IMR-90 (cell line): ENCODE measurements around the gene OR7C1.
"Not testable (repeated sequence)": the region's sequence is repeated elsewhere in the genome, so short reads cannot be mapped to it uniquely, and the experiment has no call there.

Experiments
- CHD1 ChIP-seq: IDR thresholded peaks from 2 replicates; pipeline ENCODE4 v1.6.1; 2012; ENCODE audit warnings: low read depth, low read length, improper control_type of control experiment
- POLR2A ChIP-seq: IDR thresholded peaks from 2 replicates; pipeline ENCODE4 v1.6.1; 2012; ENCODE audit warnings: mild to moderate bottlenecking, low read depth, low read length
- TF ChIP-seq, protein P1 (sequence below): conservative IDR thresholded peaks from 2 replicates; pipeline ENCODE4 v1.5.1; 2012; ENCODE audit warnings: mild to moderate bottlenecking, low read depth, low read length, improper control_type of control experiment

DNA sequence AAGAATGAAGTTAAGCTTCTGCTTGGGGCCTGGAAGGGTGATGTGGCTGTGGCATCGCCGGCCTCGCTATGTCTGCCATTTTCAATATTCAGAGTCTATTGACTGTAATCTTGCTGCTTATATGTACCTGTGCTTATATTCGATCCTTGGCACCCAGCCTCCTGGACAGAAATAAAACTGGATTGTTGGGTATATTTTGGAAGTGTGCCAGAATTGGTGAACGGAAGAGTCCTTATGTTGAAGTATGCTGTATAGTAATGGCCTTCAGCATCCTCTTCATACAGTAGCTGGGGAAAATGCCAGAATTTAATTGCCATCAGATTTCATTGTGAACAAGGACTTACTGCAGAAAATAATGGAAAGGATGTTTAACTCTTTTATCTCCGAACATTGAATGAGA lies 42.7 kb downstream of the OR7C1 start:
- TF ChIP-seq, protein P1, sequence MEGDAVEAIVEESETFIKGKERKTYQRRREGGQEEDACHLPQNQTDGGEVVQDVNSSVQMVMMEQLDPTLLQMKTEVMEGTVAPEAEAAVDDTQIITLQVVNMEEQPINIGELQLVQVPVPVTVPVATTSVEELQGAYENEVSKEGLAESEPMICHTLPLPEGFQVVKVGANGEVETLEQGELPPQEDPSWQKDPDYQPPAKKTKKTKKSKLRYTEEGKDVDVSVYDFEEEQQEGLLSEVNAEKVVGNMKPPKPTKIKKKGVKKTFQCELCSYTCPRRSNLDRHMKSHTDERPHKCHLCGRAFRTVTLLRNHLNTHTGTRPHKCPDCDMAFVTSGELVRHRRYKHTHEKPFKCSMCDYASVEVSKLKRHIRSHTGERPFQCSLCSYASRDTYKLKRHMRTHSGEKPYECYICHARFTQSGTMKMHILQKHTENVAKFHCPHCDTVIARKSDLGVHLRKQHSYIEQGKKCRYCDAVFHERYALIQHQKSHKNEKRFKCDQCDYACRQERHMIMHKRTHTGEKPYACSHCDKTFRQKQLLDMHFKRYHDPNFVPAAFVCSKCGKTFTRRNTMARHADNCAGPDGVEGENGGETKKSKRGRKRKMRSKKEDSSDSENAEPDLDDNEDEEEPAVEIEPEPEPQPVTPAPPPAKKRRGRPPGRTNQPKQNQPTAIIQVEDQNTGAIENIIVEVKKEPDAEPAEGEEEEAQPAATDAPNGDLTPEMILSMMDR: not testable (repeated sequence)
- TF ChIP-seq POLR2A, CHD1: not testable (repeated sequence)
